Lower lobe of right lung (tissue), 2 donors: Measurements from ENCODE around the gene BRI3BP. TPM values are rescaled to one million over a fixed set of nuclear protein-coding genes. Genes with fewer than 3 reads are reported as not detected.
"Not testable (repeated sequence)": the region's sequence is repeated elsewhere in the genome, so short reads cannot be mapped to it uniquely, and the experiment has no call there.

Source experiments
- ATAC-seq, 2 donors: fragments of 200-7000 bp; cut with Tn5 transposase; one replicate each; pipeline ENCODE4 v1.9.1; 2020 to 2022; ENCODE audit warnings: mild to moderate bottlenecking in 2 of 2, moderate library complexity in 2 of 2
- DNase-seq: peaks from one replicate; pipeline ENCODE4 v3.0.0-alpha.2; 2020
- H3K27ac ChIP-seq: fragments of 200-600 bp; one replicate; pipeline ENCODE4 v1.8.0; 2022
- H3K27me3 ChIP-seq: fragments of 200-600 bp; one replicate; pipeline ENCODE4 v1.8.0; 2022; ENCODE audit warnings: low read depth
- H3K36me3 ChIP-seq: fragments of 200-600 bp; one replicate; pipeline ENCODE4 v1.8.0; 2022; ENCODE audit warnings: mild to moderate bottlenecking
- H3K4me1 ChIP-seq: fragments of 200-600 bp; one replicate; pipeline ENCODE4 v1.8.0; 2022
- H3K4me3 ChIP-seq: fragments of 200-600 bp; one replicate; pipeline ENCODE4 v1.8.0; 2022; ENCODE audit warnings: mild to moderate bottlenecking
- H3K9me3 ChIP-seq: fragments of 200-600 bp; one replicate; pipeline ENCODE4 v1.8.0; 2022
- CTCF ChIP-seq: fragments of 200-600 bp; IDR thresholded peaks from one replicate; pipeline ENCODE4 v1.8.0; 2022; ENCODE audit warnings: antibody characterized with exemption, mild to moderate bottlenecking
- intact Hi-C: fragments of 100-400 bp; cut with DNase I; formaldehyde crosslinking; loops from one replicate; pipeline ENCODE4 v1.11.0; 2022
- total RNA-seq: library from RNA; stranded (reverse); fragmentation: NEBNext Ultra II Directional; extraction: Animal tissue kit (Norgen Biotek cat#: 25700); gene quantifications from one replicate; pipeline ENCODE4 v1.2.1, GENCODE V29; 2021
- donor health status: DM: no; HTN: yes; CAD: no; lungs with severe emphysema.

Gene BRI3BP
- total RNA-seq, 1 donor from 2014 or later = 7.3 TPM

- intact Hi-C loops = no loop called here
- Histone ChIP-seq H3K4me3 (no peak overlapping the region), H3K36me3 (no peaks in the 10 kb centered on the region), H3K9me3 (no peaks in the 10 kb centered on the region), H3K27ac (no peak overlapping the region), H3K27me3 (no peaks in the 10 kb centered on the region), H3K4me1 (peaks cover 6% of the 10 kb centered on the region)
- TF ChIP-seq CTCF = no peak
- ATAC-seq (no peak), DNase-seq (no peak)
Measured at GRCh38 chr12:125070112-125070511, 76.7 kb downstream of the BRI3BP start.

GRCh38 chr12:125070661-125071390 is 77.4 kb downstream of the BRI3BP start:
- H3K4me3 ChIP-seq = no peak overlapping the region
- intact Hi-C loops = no loop called here
- H3K9me3 ChIP-seq = no peaks in the 10 kb centered on the region
- TF ChIP-seq CTCF = no peak
- ATAC-seq = no peak
- H3K36me3 ChIP-seq = peaks cover 3% of the 10 kb centered on the region
- no peak for DNase-seq
- H3K27ac ChIP-seq = no peak overlapping the region
- H3K4me1 ChIP-seq = peaks cover 2% of the 10 kb centered on the region
- no peaks in the 10 kb centered on the region for H3K27me3 ChIP-seq

- intact Hi-C loops = no loop called here
- H3K36me3 ChIP-seq = peaks cover 9% of the 10 kb centered on the region
- no peak for TF ChIP-seq CTCF
- DNase-seq (no peak), ATAC-seq (no peak)
- H3K9me3 ChIP-seq = no peaks in the 10 kb centered on the region
- H3K4me3 ChIP-seq = no peak overlapping the region
- H3K27ac ChIP-seq = no peak overlapping the region
- no peaks in the 10 kb centered on the region for H3K4me1 ChIP-seq
- no peaks in the 10 kb centered on the region for H3K27me3 ChIP-seq
Measured at GRCh38 chr12:125071456-125071855, 78.0 kb downstream of the BRI3BP start.

GRCh38 chr12:125072496-125072895 is 79.1 kb downstream of the BRI3BP start:
- ATAC-seq = no peak
- H3K4me3 ChIP-seq = no peak overlapping the region
- no peak for TF ChIP-seq CTCF
- no peak for DNase-seq
- no peak overlapping the region for H3K27ac ChIP-seq
- H3K27me3 ChIP-seq = no peaks in the 10 kb centered on the region
- intact Hi-C loops = no loop called here
- no peaks in the 10 kb centered on the region for H3K9me3 ChIP-seq
- H3K36me3 ChIP-seq = peaks cover 15% of the 10 kb centered on the region
- no peaks in the 10 kb centered on the region for H3K4me1 ChIP-seq

- H3K4me3 ChIP-seq, H3K9me3 ChIP-seq, H3K27ac ChIP-seq, H3K27me3 ChIP-seq, ATAC-seq, H3K4me1 ChIP-seq, DNase-seq, intact Hi-C loops: not testable (repeated sequence)
- H3K36me3 ChIP-seq = peaks cover 26% of the 10 kb centered on the region
Measured at GRCh38 chr12:125074294-125074693, 80.8 kb downstream of the BRI3BP start.

- H3K27ac ChIP-seq = no peak overlapping the region
- ATAC-seq (no peak), DNase-seq (no peak)
- TF ChIP-seq CTCF = no peak
- peaks cover 26% of the 10 kb centered on the region for H3K36me3 ChIP-seq
- no peaks in the 10 kb centered on the region for H3K4me1 ChIP-seq
- no peaks in the 10 kb centered on the region for H3K9me3 ChIP-seq
- intact Hi-C loops = no loop called here
- no peaks in the 10 kb centered on the region for H3K27me3 ChIP-seq
- no peak overlapping the region for H3K4me3 ChIP-seq
Measured at GRCh38 chr12:125076103-125076502, 82.7 kb downstream of the BRI3BP start.
